GM19455 (cell line): ENCODE data around the gene FITM1.

ENCODE experiments used
- ATAC-seq: cut with Tn5 transposase; IDR thresholded peaks from one replicate; pipeline ENCODE4 v1.9.1; 2021; ENCODE audit not compliant: unreplicated experiment

The FITM1 gene

GRCh38 chr14:24181371-24182077 is 51.1 kb downstream of the FITM1 start:
- no peak for ATAC-seq
